ENCODE measurements around the gene MYH14. TPM values are rescaled to one million over a fixed set of nuclear protein-coding genes. Genes with fewer than 3 reads are reported as not detected.

Gene MYH14
- total and polyA plus RNA-seq, 2 donors: 1.6 to 16.2 TPM

GRCh38 chr19:50255115-50255514, 51.7 kb downstream of the MYH14 start:
- Histone ChIP-seq H3K4me1 (ENCODE audit: control insufficient read depth in 2 of 2, insufficient read depth in 2 of 2, low read length in 2 of 2) (no peaks in the 10 kb centered on the region), H3K4me3 (ENCODE audit: low read length in 2 of 2) (no peak overlapping the region), H3K27me3 (ENCODE audit: control insufficient read depth in 2 of 2, insufficient read depth in 1 of 2, low read length in 1 of 2) (no peaks in the 10 kb centered on the region), H3K36me3 (ENCODE audit: control insufficient read depth in 2 of 2, insufficient read depth in 2 of 2, low read length in 1 of 2) (no peaks in the 10 kb centered on the region), H3K9me3 (ENCODE audit: control insufficient read depth in 2 of 2, insufficient read depth in 1 of 2, low read length in 1 of 2) (peaks cover 0 to 27% of the 10 kb centered on the region in 2 donors), H3K27ac (ENCODE audit: low read depth in 1 of 2, low read length in 1 of 2) (no peak overlapping the region)
- WGBS: 81% methylated on average over 5 of the region's 5 CpGs
- DNase-seq (ENCODE audit: low read depth in 6 of 9, low spot score in 9 of 9): no peak

GRCh38 chr19:50257141-50257540, 53.7 kb downstream of the MYH14 start:
- 92% methylated on average over 10 of the region's 10 CpGs for WGBS
- no peaks in the 10 kb centered on the region for H3K27me3 ChIP-seq (ENCODE audit: control insufficient read depth in 2 of 2, insufficient read depth in 1 of 2, low read length in 1 of 2)
- peaks cover 0 to 21% of the 10 kb centered on the region in 2 donors for H3K9me3 ChIP-seq (ENCODE audit: control insufficient read depth in 2 of 2, insufficient read depth in 1 of 2, low read length in 1 of 2)
- DNase-seq (ENCODE audit: low read depth in 6 of 9, low spot score in 9 of 9): no peak
- no peak overlapping the region for H3K4me3 ChIP-seq (ENCODE audit: low read length in 2 of 2)
- no peaks in the 10 kb centered on the region for H3K4me1 ChIP-seq (ENCODE audit: control insufficient read depth in 2 of 2, insufficient read depth in 2 of 2, low read length in 2 of 2)
- H3K36me3 ChIP-seq (ENCODE audit: control insufficient read depth in 2 of 2, insufficient read depth in 2 of 2, low read length in 1 of 2): no peaks in the 10 kb centered on the region
- H3K27ac ChIP-seq (ENCODE audit: low read depth in 1 of 2, low read length in 1 of 2): no peak overlapping the region

DNA sequence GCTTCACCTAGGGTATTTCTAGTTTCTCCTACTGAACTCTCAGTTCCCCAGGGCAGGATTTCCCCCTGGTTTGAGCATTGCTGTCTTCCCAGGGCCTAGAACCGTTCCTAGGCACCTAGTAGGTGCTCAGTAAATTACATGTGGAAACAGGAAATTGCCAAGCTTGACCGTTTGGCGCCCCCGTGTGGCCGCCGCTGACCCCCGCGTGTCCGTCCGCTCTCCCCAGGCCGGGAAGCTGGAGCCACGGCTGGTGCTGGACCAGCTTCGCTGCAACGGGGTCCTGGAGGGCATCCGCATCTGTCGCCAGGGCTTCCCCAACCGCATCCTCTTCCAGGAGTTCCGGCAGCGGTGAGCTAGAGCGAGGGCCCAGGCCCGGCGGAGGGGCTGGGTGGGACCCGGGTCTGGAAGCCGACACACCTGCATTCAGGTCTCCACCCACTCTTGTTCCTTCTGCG, 55.5 kb downstream of the MYH14 start:
- 47% methylated on average over 25 of the region's 25 CpGs for WGBS
- H3K9me3 ChIP-seq (ENCODE audit: control insufficient read depth in 2 of 2, insufficient read depth in 1 of 2, low read length in 1 of 2): peaks cover 0 to 8% of the 10 kb centered on the region in 2 donors
- H3K27me3 ChIP-seq (ENCODE audit: control insufficient read depth in 2 of 2, insufficient read depth in 1 of 2, low read length in 1 of 2): no peaks in the 10 kb centered on the region
- no peak for DNase-seq (ENCODE audit: low read depth in 6 of 9, low spot score in 9 of 9)
- H3K4me3 ChIP-seq (ENCODE audit: low read length in 2 of 2): no peak overlapping the region
- no peaks in the 10 kb centered on the region for H3K4me1 ChIP-seq (ENCODE audit: control insufficient read depth in 2 of 2, insufficient read depth in 2 of 2, low read length in 2 of 2)
- no peak overlapping the region for H3K27ac ChIP-seq (ENCODE audit: low read depth in 1 of 2, low read length in 1 of 2)
- no peaks in the 10 kb centered on the region for H3K36me3 ChIP-seq (ENCODE audit: control insufficient read depth in 2 of 2, insufficient read depth in 2 of 2, low read length in 1 of 2)

DNA sequence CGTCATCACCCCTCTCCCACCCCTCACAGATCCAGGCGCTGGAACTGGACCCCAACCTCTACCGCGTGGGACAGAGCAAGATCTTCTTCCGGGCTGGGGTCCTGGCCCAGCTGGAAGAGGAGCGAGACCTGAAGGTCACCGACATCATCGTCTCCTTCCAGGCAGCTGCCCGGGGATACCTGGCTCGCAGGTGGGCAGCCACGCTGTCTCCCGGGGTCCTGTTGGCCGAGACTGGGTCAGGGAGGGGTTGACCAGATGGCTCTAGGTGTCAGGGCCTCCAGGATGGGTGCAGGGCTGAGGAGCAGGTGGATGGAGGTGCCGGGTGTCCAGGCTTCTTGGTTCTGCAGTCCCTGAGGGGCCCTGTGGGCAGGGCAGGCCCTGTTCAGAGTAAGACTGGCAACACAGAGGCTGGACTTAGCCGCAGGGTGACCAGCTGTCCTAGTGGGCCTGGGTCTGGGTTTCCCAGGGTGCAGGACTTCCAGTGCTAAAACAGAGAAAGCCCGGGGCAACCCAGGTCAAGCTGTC, 58.1 kb downstream of the MYH14 start:
- no peak overlapping the region for H3K4me3 ChIP-seq (ENCODE audit: low read length in 2 of 2)
- no peak for DNase-seq (ENCODE audit: low read depth in 6 of 9, low spot score in 9 of 9)
- WGBS: 93% methylated on average over 16 of the region's 16 CpGs

DNA sequence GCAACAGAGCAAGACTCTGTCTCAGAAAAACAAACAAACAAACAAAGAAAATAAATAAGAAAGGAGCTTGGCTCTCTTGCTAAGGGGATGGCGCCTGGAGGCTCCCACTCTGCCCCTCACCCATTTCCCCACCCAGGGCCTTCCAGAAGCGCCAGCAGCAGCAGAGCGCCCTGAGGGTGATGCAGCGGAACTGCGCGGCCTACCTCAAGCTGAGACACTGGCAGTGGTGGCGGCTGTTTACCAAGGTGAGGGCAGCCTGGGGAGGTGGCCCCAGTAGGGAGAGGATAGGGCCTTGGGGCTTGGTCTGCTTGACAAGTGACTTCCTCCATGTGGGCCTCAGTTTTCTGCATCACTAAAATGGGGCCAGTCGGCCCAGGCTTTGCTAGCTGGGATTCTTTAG, 59.8 kb downstream of the MYH14 start:
- Histone ChIP-seq H3K27ac (ENCODE audit: low read depth in 1 of 2, low read length in 1 of 2) (no peak overlapping the region), H3K27me3 (ENCODE audit: control insufficient read depth in 2 of 2, insufficient read depth in 1 of 2, low read length in 1 of 2) (no peaks in the 10 kb centered on the region), H3K4me3 (ENCODE audit: low read length in 2 of 2) (no peak overlapping the region), H3K9me3 (ENCODE audit: control insufficient read depth in 2 of 2, insufficient read depth in 1 of 2, low read length in 1 of 2) (peaks cover 0 to 4% of the 10 kb centered on the region in 2 donors), H3K36me3 (ENCODE audit: control insufficient read depth in 2 of 2, insufficient read depth in 2 of 2, low read length in 1 of 2) (no peaks in the 10 kb centered on the region), H3K4me1 (ENCODE audit: control insufficient read depth in 2 of 2, insufficient read depth in 2 of 2, low read length in 2 of 2) (no peaks in the 10 kb centered on the region)
- DNase-seq (ENCODE audit: low read depth in 6 of 9, low spot score in 9 of 9): no peak
- WGBS: 97% methylated on average over 8 of the region's 8 CpGs

More for the DNA sequence above, 58.1 kb downstream of the MYH14 start:
- H3K36me3 ChIP-seq (ENCODE audit: control insufficient read depth in 2 of 2, insufficient read depth in 2 of 2, low read length in 1 of 2): no peaks in the 10 kb centered on the region
- H3K27me3 ChIP-seq (ENCODE audit: control insufficient read depth in 2 of 2, insufficient read depth in 1 of 2, low read length in 1 of 2): no peaks in the 10 kb centered on the region
- H3K27ac ChIP-seq (ENCODE audit: low read depth in 1 of 2, low read length in 1 of 2): no peak overlapping the region
- no peaks in the 10 kb centered on the region for H3K4me1 ChIP-seq (ENCODE audit: control insufficient read depth in 2 of 2, insufficient read depth in 2 of 2, low read length in 2 of 2)
- peaks cover 0 to 4% of the 10 kb centered on the region in 2 donors for H3K9me3 ChIP-seq (ENCODE audit: control insufficient read depth in 2 of 2, insufficient read depth in 1 of 2, low read length in 1 of 2)

- Histone ChIP-seq H3K4me1 (ENCODE audit: control insufficient read depth in 2 of 2, insufficient read depth in 2 of 2, low read length in 2 of 2) (no peaks in the 10 kb centered on the region), H3K4me3 (ENCODE audit: low read length in 2 of 2) (no peak overlapping the region), H3K27me3 (ENCODE audit: control insufficient read depth in 2 of 2, insufficient read depth in 1 of 2, low read length in 1 of 2) (no peaks in the 10 kb centered on the region), H3K27ac (ENCODE audit: low read depth in 1 of 2, low read length in 1 of 2) (no peak overlapping the region), H3K36me3 (ENCODE audit: control insufficient read depth in 2 of 2, insufficient read depth in 2 of 2, low read length in 1 of 2) (no peaks in the 10 kb centered on the region), H3K9me3 (ENCODE audit: control insufficient read depth in 2 of 2, insufficient read depth in 1 of 2, low read length in 1 of 2) (no peaks in the 10 kb centered on the region)
- DNase-seq (ENCODE audit: low read depth in 6 of 9, low spot score in 9 of 9): no peak
- WGBS: 86% methylated on average over 8 of the region's 8 CpGs
These were observed 61.2 kb downstream of the MYH14 start for GRCh38 chr19:50264483-50265186.

- WGBS: 95% methylated on average over 8 of the region's 8 CpGs
- Histone ChIP-seq H3K4me3 (ENCODE audit: low read length in 2 of 2) (no peak overlapping the region), H3K4me1 (ENCODE audit: control insufficient read depth in 2 of 2, insufficient read depth in 2 of 2, low read length in 2 of 2) (no peaks in the 10 kb centered on the region), H3K27me3 (ENCODE audit: control insufficient read depth in 2 of 2, insufficient read depth in 1 of 2, low read length in 1 of 2) (no peaks in the 10 kb centered on the region), H3K9me3 (ENCODE audit: control insufficient read depth in 2 of 2, insufficient read depth in 1 of 2, low read length in 1 of 2) (no peaks in the 10 kb centered on the region), H3K27ac (ENCODE audit: low read depth in 1 of 2, low read length in 1 of 2) (no peak overlapping the region), H3K36me3 (ENCODE audit: control insufficient read depth in 2 of 2, insufficient read depth in 2 of 2, low read length in 1 of 2) (no peaks in the 10 kb centered on the region)
- no peak for DNase-seq (ENCODE audit: low read depth in 6 of 9, low spot score in 9 of 9)
These were observed 62.6 kb downstream of the MYH14 start for GRCh38 chr19:50266041-50266440.

- WGBS: 20% methylated on average over 20 of the region's 20 CpGs
- Histone ChIP-seq H3K27me3 (ENCODE audit: control insufficient read depth in 2 of 2, insufficient read depth in 1 of 2, low read length in 1 of 2) (no peaks in the 10 kb centered on the region), H3K27ac (ENCODE audit: low read depth in 1 of 2, low read length in 1 of 2) (no peak overlapping the region), H3K9me3 (ENCODE audit: control insufficient read depth in 2 of 2, insufficient read depth in 1 of 2, low read length in 1 of 2) (no peaks in the 10 kb centered on the region), H3K36me3 (ENCODE audit: control insufficient read depth in 2 of 2, insufficient read depth in 2 of 2, low read length in 1 of 2) (no peaks in the 10 kb centered on the region), H3K4me3 (ENCODE audit: low read length in 2 of 2) (no peak overlapping the region), H3K4me1 (ENCODE audit: control insufficient read depth in 2 of 2, insufficient read depth in 2 of 2, low read length in 2 of 2) (no peaks in the 10 kb centered on the region)
- DNase-seq (ENCODE audit: low read depth in 6 of 9, low spot score in 9 of 9): no peak
These were observed 63.5 kb downstream of the MYH14 start for GRCh38 chr19:50266896-50267295.

- H3K4me1 ChIP-seq (ENCODE audit: control insufficient read depth in 2 of 2, insufficient read depth in 2 of 2, low read length in 2 of 2): no peaks in the 10 kb centered on the region
- H3K36me3 ChIP-seq (ENCODE audit: control insufficient read depth in 2 of 2, insufficient read depth in 2 of 2, low read length in 1 of 2): no peaks in the 10 kb centered on the region
- DNase-seq (ENCODE audit: low read depth in 6 of 9, low spot score in 9 of 9): no peak
- WGBS: 89% methylated on average over 13 of the region's 13 CpGs
- no peaks in the 10 kb centered on the region for H3K27me3 ChIP-seq (ENCODE audit: control insufficient read depth in 2 of 2, insufficient read depth in 1 of 2, low read length in 1 of 2)
- no peak overlapping the region for H3K27ac ChIP-seq (ENCODE audit: low read depth in 1 of 2, low read length in 1 of 2)
- no peak overlapping the region for H3K4me3 ChIP-seq (ENCODE audit: low read length in 2 of 2)
- H3K9me3 ChIP-seq (ENCODE audit: control insufficient read depth in 2 of 2, insufficient read depth in 1 of 2, low read length in 1 of 2): no peaks in the 10 kb centered on the region
These were observed 64.6 kb downstream of the MYH14 start for GRCh38 chr19:50268041-50268440.

Measured in thymus (tissue), 11 donors.